ENCODE results near the gene LRRC1.

DNA sequence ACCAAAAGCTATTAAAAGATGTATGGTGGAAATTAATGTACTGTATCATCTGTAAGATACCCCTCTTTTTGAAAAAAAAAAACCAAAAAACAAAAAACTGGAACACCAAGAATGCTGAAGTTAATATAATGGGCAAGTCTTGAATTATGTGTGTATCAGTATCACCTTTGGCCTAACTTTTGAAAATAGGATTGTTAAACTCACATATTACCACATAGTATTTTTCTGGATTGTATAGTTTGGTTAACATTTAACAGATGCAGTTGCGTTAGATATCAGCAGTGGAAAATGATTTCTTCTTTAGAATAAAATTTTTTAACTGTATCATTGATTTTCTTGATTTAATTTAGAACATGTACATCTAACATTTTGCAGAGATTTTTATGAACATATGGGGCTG lies 118.5 kb downstream of the LRRC1 start:
- no peak for TF ChIP-seq YY1 (IDR thresholded peaks at IDR 0.05; ENCODE audit: insufficient read depth, insufficient read length)
- no peak for TF ChIP-seq ZNF274 (IDR thresholded peaks at IDR 0.05; ENCODE audit: low read depth, low read length)

All from NT2/D1 (cell line).